HG02885 (cell line): Measurements from ENCODE around the gene VPS13D.
"Not testable (repeated sequence)": the region's sequence is repeated elsewhere in the genome, so short reads cannot be mapped to it uniquely, and the experiment has no call there.

Source experiments
- ATAC-seq: cut with Tn5 transposase; IDR thresholded peaks from one replicate; pipeline ENCODE4 v1.9.1; 2021; ENCODE audit warnings: mild to moderate bottlenecking; ENCODE audit not compliant: unreplicated experiment, poor library complexity

The VPS13D gene

DNA sequence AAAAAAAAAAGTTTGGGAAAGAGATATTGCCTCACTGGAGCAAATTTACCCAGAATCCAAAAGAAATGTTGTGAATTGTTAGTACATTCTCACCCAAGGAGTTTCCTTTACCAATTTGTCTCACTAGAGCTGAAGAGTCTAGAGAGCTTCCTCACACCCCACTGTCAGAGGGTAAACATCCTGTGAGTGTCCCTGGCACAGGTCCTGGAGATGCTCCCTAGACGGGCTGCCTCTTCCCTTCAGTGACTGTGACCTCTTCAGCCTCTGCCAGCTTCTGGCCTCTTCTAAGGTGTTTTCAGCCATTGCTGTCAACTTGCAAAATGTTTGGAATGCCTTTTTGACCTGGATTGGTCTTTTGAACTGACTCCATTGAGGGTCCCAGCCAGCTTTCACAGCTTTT, 228.7 kb downstream of the VPS13D start:
- no peak for ATAC-seq

DNA sequence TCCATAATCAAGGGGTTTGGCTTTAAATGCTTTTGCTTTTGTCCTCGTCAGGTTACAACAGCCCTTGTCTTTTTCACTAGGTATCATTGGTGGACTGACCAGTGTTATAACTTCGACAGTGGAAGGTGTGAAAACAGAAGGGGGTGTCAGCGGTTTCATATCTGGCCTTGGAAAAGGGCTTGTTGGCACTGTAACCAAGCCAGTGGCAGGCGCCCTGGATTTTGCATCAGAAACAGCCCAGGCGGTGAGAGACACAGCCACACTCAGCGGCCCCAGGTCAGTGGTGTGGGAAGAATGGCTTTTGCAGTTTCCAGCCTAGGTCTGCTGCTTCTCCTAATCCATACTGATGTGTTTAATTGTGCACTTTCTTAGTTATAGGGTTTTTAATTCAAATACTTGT, 230.3 kb downstream of the VPS13D start:
- ATAC-seq, result no peak

DNA sequence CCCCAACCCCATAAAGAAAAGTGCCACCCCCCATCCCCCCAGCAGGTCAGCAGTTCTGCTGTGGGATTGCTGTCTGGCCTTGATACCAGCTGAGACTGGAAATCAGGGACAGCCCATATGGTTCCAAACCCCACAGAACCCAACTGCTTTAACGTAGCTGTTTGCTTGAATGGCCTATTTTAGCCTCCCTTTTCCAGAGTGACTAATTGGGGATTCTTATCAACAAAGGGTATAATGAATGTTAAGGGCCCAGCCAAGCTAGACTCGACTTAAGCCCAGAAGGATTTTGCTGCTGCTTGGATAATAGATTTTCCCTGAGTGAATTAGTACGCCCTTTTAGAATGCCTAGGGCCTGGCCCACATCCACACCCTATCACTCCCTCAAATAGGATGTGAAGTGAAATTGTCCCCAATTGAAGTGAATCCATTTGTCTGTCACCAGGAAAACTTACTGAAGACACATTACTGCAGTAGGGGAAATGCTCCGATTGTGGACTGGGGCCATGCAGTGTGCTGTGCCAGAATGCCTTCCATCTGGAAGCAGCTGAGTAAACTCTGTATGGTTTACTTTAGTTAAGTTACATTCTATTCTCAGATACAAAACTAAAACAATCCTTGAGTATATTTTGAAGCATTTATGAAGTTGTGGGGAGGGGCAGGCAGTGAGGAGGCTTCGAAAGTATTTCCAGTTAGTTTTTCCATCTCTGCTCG, 231.2 kb downstream of the VPS13D start:
- no peak for ATAC-seq

DNA sequence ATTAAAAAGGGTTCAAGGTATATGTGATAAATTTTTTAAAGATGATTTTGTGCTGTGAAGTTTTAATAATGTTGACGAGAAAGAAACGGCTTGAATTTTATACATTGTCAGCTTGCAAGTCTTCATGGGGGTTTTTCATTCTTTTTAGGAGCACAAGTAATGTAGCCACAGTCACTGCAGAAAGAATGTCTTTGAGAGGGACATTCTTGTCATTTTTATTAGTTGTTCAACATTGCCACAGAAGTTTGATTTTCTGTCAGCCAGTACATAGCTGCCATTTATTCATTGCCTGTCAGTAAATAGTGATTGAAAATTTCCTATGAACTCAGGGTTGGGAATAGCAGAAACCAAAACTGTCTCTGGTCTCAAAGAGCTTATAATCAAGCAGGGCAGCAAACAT, 231.9 kb downstream of the VPS13D start:
- ATAC-seq, result no peak

DNA sequence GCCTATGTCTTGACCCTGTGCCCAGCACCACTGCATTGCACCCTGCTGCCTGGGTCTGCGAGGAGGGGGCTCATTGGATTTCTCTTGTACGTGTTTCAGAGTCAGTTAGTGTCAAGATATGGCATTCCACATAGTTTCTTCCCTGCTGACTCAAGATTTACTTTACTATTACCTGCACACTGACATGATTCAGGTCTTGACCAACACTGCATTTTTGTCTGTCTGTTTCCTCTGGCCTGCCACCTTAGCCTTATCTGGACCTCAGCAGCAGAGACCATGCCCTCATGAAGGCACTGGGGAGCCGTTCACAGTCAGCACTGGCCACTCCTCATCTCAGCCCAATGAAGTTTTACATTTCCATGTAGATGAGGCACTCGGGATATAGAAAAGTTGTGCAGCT, 232.8 kb downstream of the VPS13D start:
- no peak for ATAC-seq

DNA sequence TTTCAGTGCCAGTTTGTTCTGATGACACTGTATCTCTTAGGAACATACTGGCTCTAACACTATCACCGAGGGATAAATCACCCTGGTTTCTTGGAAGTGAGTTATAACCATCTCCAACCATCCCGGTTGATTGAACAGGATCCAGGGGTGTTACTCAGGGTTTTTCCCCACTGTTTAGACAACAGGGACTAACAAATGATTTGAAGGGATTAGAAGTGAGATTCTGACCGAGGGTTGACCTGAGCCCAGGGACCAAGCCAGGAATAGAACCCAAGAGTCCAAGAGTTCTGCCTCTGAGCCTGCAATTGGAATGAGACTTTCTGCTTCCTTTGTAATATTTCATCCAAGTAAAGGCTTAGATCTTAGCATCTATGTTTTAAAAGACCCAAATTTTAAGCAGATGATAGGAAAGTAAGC, 234.2 kb downstream of the VPS13D start:
- ATAC-seq, result no peak

DNA sequence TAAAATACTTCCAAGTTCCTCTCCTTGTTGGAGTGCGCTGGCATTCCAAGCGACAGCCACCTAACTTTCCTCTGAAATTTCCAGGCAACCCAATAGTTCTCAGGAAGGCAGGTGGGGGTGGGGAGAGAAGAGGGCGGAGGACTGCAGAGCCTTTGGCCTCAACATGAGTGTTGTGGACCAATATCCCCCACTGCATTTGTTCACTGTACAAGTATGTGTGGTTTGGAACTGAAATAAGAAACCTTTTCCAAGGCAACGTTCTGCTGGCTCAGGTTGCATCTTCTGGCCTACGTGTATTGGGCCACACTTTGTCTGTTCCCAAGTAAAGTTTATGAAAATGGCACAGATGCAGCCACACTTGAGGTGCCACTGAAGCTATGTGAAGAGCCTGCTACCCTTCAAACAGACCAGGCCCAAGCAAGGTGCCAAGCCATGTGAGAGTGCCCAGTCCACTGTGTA, 234.8 kb downstream of the VPS13D start:
- ATAC-seq, result no peak

DNA sequence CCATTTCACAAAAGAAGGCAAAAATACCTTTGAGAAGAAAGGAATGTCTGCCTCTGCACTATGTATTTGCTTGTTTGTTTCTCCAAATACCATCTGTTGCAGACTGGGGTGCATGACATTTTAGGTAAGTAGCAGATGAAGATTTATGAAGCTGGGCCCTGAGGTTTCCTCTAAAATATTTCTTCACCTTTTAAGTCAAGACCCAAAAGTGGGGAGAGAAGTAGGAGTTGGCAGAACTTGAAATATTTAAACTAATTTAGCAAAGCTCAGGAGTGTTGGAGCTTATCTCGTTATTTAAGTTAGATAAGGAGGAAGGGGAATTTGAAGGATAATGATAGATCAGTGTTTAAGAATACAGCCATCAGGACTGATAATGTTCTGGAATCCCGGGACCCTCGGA, 235.3 kb downstream of the VPS13D start:
- ATAC-seq, result no peak

DNA sequence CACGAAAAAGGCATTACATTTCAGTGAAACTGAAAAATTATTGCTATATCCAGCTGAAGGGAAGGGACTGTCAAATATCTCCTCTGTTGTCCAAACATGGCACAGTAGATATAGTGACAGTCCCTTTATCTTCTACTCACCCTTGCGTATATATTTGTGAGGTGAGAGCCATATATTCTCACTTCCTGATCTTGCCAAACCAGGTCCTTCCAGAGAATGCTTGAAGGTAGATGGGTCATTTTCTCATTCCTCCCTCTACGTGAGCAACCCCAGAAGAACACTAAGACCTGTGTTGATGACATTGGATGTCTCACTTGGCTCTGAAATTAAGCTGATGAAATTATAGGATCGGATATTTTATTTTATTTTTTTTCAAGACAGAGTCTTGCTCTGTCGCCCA, 237.0 kb downstream of the VPS13D start:
- no peak for ATAC-seq

DNA sequence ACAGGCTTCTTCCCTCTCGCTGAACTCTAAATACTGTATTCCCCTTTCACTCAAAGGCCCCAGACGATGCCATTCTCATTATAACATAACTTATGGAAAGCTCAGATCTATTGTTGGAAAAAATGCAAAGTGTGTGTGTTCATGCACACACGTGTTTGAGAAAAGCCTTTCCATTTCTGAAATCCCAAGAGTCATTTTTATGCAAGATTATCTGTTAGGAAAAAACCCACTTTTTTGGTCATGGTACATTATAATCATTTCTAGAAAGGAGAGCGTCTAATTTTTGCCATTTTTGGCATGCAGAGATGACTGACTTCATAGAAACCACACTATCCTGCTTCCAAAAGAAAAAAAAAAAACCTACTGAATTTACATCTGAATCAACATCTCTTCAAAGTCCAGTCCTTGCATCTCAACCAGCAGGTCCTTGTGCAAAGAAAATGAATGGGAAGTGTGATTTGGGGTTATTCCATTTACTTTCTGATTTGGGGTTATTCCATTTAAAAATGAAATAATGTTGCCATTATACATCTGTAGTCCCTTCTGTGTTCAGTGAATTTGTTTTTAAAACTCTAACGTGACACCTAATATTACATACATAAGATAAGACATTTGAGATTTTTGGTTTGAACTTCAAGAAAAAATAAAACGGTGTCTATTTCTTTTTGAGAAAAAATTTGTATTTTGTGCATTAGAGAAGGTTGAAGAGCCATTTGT, 237.9 kb downstream of the VPS13D start:
- no peak for ATAC-seq

DNA sequence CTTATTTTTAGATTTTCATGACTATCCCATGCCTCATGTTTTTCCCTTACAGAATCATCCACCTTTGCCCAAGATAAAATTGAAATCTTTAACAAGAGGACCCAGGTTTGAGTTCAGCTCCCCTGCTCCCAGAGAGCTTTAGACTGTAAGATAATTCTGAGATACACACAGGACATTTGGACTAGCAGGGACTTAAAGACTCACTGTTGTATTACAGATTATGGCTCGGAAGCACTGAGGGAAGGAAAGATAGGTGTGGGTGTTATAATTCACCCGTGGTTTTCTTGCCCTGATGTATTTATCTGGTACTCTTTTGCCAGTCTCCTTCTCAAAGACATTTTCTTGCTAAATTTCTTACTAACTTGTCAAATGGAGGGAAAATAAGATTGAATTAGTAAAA, 238.5 kb downstream of the VPS13D start:
- ATAC-seq, result no peak

DNA sequence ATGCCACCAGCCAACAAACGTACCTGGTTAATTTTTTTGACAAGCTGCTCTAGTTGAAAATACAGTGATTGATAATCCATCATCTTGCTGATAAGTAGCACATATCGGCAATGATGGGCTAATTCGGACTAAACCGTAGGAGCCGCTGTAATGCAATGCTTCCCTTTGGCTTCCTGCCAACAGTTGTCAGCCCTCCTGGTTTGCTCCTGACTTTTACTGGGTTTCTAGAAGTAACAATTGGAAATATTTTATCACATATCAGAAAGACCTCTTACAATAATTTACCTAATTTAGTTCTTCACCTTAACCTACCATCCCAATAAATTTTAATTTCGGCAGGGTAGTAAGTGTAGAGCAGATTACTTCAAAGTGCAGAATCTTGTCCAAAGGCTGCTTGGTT, 239.7 kb downstream of the VPS13D start:
- ATAC-seq, result no peak

DNA sequence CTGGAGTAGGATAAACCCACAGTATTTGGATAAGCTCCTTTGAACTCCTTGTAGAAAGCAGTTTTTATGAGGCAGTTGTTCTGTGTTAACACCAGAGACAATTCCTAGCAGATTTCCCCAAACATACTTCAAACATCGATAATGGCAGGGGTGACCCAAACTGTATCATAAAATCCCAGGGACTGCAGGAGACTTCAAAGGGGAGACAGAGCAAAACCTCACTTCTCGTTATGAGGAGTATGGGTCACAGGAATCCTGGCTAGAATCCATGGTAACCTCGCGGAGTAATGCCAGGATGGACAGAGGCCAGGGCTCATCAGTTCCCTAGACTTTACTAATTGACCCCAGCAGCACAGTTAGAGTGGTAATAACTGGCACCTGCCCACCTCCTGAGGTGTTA, 240.2 kb downstream of the VPS13D start:
- ATAC-seq, result no peak

DNA sequence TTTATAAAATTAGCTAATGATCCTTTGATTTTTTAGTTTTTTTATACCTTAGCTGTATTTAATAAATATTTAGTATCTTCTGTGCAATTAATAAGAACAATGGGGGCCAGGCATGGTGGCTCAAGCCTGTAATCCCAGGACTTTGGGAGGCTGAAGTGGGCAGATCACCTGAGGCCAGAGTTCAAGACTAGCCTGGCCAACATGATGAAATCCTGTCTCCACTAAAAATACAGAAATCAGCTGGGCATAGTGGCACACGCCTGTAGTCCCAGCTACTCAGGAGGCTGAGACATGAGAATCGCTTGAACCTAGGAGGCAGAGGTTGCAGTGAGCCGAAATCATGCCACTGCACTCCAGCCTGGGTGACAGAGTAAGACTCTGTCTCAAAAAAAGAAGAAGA, 241.1 kb downstream of the VPS13D start:
- ATAC-seq, result not testable (repeated sequence)

DNA sequence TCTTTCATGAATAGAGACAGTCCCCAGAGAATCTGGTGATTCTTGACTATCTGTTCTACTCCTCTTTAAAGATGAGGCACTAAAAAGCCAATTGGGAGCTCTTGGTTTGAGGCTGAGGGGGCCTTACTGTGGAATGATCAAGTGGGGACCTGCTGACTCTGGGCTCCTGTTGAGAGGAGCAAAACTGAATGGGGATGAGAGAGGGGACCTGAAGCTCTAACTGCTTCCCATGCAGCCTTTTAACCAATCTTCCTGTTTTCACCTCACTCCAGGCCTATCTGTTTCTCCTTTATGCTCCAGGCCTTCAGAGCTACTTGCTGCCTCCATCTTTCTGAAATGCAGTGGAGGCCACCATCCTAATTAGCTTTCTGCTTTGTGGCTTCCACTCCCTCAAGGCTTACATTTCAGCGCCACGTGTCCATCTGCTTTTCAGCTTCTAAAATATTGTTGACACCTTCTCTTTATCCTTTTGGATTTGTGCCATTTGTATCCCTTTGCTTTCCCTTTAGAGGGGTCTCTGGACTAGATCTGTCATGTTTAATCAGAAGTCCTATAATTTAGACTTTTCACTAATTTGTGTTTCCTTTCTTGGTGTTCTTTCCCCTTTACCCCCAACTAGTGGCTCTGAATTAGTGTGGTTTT, 242.4 kb downstream of the VPS13D start:
- no peak for ATAC-seq

DNA sequence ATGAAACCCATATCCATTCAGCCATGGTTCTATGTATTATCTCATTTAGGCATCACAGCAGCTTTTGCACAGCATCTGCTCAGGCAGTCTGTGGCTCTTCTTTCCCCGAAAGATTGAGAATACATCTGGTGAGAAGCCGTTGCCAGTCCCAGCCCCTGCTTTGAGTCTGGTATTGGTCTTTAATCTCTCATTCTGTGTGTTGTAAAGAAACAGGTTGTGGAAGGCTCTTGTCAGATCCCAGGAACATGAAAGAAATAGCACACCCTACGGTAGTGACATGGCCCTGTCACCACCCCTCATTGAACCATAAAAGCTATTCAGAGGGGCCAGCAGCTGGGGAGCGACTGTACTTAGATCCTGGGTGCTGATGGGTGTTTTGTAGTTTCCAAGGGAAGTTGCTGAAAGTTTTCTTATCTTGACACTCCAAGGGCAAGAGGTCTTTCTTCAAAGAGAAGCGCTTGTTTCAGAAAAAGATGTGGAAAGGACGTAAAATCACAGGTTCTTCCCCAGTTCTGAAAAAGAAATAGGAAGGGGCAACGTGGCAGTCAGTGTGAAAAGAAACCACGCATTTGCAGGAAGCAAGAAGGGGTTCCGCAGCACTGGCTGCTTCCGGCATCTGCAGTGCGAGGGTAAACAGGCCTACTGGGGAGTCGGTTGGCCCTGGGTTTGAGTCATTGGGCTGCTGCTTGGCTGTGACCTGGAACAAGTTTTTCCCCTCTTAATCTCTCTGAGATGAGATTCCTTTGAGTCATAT, 243.1 kb downstream of the VPS13D start:
- ATAC-seq, result no peak

DNA sequence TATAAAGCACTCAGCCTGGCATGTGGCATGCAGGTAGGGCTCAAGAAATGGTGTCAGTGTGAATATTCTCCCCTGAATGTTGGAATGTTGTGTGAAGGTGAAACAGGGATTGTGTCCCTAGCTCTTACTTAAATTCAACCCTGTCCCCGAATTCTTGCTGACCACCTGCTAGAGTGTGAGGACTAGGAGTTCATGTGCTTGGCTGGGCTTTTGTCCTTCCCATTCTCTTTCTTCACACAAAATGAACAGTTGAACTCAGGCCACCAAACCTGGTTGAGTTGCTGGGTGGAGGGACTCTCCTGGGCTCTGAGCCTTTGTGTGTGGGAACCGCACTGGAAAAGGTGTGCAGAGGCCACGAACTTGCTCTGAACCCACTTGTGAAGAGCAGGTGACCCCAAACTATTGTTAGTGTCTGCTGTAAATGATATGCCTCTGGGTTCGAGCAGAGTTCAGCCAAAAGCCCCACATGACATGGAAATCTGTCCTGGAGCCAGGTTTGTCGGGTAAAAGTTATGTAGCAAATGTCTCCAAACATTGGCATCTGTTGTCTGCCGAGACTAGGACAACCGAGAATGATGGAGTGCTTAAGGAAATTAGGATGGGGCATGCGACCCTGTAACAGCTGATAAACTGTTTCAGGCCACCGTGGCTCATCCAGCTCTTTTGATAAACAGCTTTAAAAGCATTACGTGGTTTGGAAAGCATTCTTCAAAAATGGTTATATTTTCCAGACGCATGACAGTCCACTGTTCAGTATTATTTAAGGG, 243.9 kb downstream of the VPS13D start:
- ATAC-seq, result no peak

DNA sequence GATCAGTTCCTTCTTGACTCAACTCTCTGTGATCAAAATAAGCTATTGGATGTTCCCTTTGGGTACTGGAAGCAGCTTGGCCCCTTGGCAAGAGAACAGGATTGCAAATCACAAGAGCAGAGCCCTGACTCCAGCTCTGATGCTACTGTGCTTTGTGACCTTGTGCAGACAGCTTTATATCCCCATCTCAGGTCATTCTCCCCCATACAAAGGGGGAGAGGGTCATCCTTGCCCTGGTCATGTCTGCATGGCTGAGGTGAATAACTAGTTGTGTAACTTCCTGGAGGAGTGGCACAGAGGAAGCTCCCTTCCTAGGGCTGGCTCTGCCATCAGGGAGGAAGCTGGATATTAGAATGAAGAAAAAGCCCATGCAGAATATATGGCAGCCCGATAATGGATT, 245.3 kb downstream of the VPS13D start:
- ATAC-seq, result no peak

DNA sequence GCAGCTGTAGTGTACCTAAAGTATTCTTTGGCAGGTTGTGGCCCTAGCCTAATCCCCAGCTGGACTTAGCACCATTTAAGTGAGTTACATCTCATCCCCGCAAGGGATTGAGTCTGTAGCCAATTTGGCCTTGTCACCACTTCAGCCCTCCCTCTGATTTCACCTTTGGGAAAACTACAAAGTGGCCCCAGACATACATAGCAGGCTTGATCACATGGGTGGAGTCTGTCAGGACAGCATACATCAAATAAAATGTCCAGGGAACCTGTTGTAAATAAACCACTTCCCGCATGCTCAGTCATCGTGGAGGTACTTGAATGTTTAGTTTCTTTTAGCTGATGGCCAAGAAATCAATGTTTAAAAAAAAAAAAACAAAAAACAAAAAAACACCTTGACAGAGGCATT, 245.7 kb downstream of the VPS13D start:
- ATAC-seq, result no peak

DNA sequence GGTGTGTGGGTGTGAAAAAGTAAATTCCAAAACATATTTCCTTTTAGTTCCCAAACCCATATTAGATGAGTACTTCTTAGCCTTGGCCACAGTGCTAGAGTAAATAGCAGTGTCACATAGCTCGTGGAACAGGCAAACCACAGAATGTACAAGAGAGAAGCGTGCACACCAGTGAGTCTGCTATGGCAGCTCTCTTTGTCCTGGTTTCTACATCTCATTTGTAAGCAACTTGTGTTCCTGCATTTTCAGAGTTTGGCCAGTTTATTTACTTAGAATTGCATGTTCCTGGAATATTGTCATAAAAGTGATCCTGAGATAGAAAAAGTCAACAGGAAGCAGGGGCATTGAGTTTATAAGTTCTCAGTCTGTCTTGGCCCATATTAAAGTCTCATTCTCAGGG, 246.1 kb downstream of the VPS13D start:
- no peak for ATAC-seq
